ENCODE measurements around the gene SIX6.

GRCh38 chr14:60532442-60532841 lies 23.5 kb downstream of the SIX6 start:
- no peak for TF ChIP-seq ZNF274 (IDR thresholded peaks at IDR 0.05; ENCODE audit: low read depth, low read length)
- no peak for TF ChIP-seq SUZ12 (IDR thresholded peaks at IDR 0.05; ENCODE audit: extremely low read depth, insufficient read depth, insufficient read length)
